H1 (cell line): ENCODE measurements around the gene COQ9. TPM values are rescaled to one million over a fixed set of nuclear protein-coding genes. Genes with fewer than 3 reads are reported as not detected.

Source experiments
- CTCF ChIA-PET: fragments of 300-600 bp; sonication (Branson Sonifier 250); formaldehyde crosslinking; loops from one replicate; lab custom pipeline; 2021; ENCODE audit not compliant: partially characterized antibody; lab: Charles Lee
- POLR2A ChIA-PET: fragments of 300-600 bp; sonication (Branson Sonifier 250); formaldehyde crosslinking; loops from one replicate; lab custom pipeline; 2021; ENCODE audit warnings: inconsistent platforms; ENCODE audit not compliant: partially characterized antibody; lab: Charles Lee
- DNase-seq, 2 experiments: peaks; one replicate each; pipeline versions ENCODE4 v3.0.0 to v3.0.0-alpha.2; 2010 to 2022; ENCODE audit warnings: low spot score in 2 of 2, low read depth in 1 of 2, mixed read lengths in 1 of 2
- FAIRE-seq: peaks from 2 replicates; lab custom pipeline; 2011; peaks lifted over from hg19 to GRCh38; lab: Jason Lieb, UNC
- H2AFZ ChIP-seq: 2 replicates; pipeline ENCODE4 v1.8.1; 2012; ENCODE audit warnings: low read length, inconsistent platforms
- H2AK5ac ChIP-seq: 2 replicates; pipeline ENCODE4 v1.6.1; 2013; ENCODE audit warnings: low read depth, low read length
- H2BK120ac ChIP-seq: replicated peaks from 2 replicates; pipeline ENCODE3; 2013; ENCODE audit warnings: low read depth, low read length, inconsistent platforms
- H2BK12ac ChIP-seq: 2 replicates; pipeline ENCODE4 v1.6.1; 2013; ENCODE audit warnings: low read depth, low read length
- H2BK15ac ChIP-seq: 2 replicates; pipeline ENCODE4 v1.6.1; 2013; ENCODE audit warnings: low read length
- H2BK20ac ChIP-seq: 2 replicates; pipeline ENCODE4 v1.6.1; 2013; ENCODE audit warnings: low read length
- H2BK5ac ChIP-seq: 2 replicates; pipeline ENCODE4 v1.6.1; 2013; ENCODE audit warnings: low read depth, low read length
- H3K14ac ChIP-seq: 2 replicates; pipeline ENCODE4 v1.6.1; 2013; ENCODE audit warnings: inconsistent platforms; ENCODE audit not compliant: insufficient read length
- H3K18ac ChIP-seq: 2 replicates; pipeline ENCODE4 v1.6.1; 2013; ENCODE audit warnings: low read length; ENCODE audit errors: extremely low read depth
- H3K23ac ChIP-seq: 2 replicates; pipeline ENCODE4 v1.6.1; 2013; ENCODE audit warnings: inconsistent platforms; ENCODE audit not compliant: insufficient read length
- H3K23me2 ChIP-seq: 2 replicates; pipeline ENCODE4 v1.6.1; 2013; ENCODE audit warnings: low read depth, low read length
- H3K27ac ChIP-seq: 2 replicates; pipeline ENCODE4 v1.6.1; 2011; ENCODE audit warnings: low read depth, low read length, inconsistent platforms
- H3K27me3 ChIP-seq, 4 experiments: replicated peaks in 1 of 4; 1 replicate in 1 of 4; 2 replicates in 3 of 4; pipeline versions ENCODE4 v1.6.1 to v1.8.1; 2011 to 2013; ENCODE audit warnings: low read length in 3 of 4, mild to moderate bottlenecking in 3 of 4, inconsistent platforms in 2 of 4, mixed read lengths in 2 of 4, moderate library complexity in 1 of 4; ENCODE audit not compliant: control insufficient read depth in 3 of 4, insufficient read depth in 3 of 4; ENCODE audit errors: extremely low read depth in 1 of 4
- H3K36me3 ChIP-seq, 4 experiments: 2 replicates each; pipeline versions ENCODE4 v1.6.1 to v1.8.1; 2011 to 2013; ENCODE audit warnings: mild to moderate bottlenecking in 4 of 4, low read length in 3 of 4, moderate library complexity in 2 of 4, control low read depth in 1 of 4, inconsistent platforms in 1 of 4; ENCODE audit not compliant: insufficient read depth in 4 of 4, control insufficient read depth in 2 of 4
- H3K4ac ChIP-seq: replicated peaks from 2 replicates; pipeline ENCODE3; 2013; ENCODE audit warnings: low read length, low read depth, mixed read lengths, inconsistent platforms; ENCODE audit not compliant: insufficient read length
- H3K4me1 ChIP-seq, 4 experiments: replicated peaks in 1 of 4; 1 replicate in 1 of 4; 2 replicates in 3 of 4; pipeline versions ENCODE4 v1.6.1 to v1.8.1; 2011 to 2013; ENCODE audit warnings: low read length in 3 of 4, inconsistent platforms in 2 of 4, mixed read lengths in 1 of 4; ENCODE audit not compliant: insufficient read depth in 4 of 4, control insufficient read depth in 3 of 4
- H3K4me2 ChIP-seq, 2 experiments: 2 replicates each; pipeline versions ENCODE4 v1.6.1 to v1.8.1; 2011 to 2013; ENCODE audit warnings: low read depth in 2 of 2, low read length in 2 of 2, control low read depth in 1 of 2, inconsistent platforms in 1 of 2, mild to moderate bottlenecking in 1 of 2; ENCODE audit not compliant: insufficient read depth in 1 of 2
- H3K4me3 ChIP-seq, 4 experiments: fragments of 200-600, 300-600 bp in 1 of 4; sonication (generic), shearing (Covaris generic), sonication (Bioruptor Twin) in 1 of 4; 2 replicates each; pipeline versions ENCODE4 v1.5.1 to v1.8.1; 2011 to 2016; ENCODE audit warnings: low read length in 4 of 4, low read depth in 3 of 4, control low read depth in 2 of 4, inconsistent platforms in 2 of 4, mild to moderate bottlenecking in 2 of 4, mixed read lengths in 1 of 4, moderate library complexity in 1 of 4; ENCODE audit not compliant: insufficient read depth in 2 of 4; ENCODE audit errors: extremely low read depth in 1 of 4
- H3K56ac ChIP-seq: replicated peaks from 2 replicates; pipeline ENCODE3; 2013; ENCODE audit warnings: low read depth, mild to moderate bottlenecking, mixed read lengths, low read length, inconsistent platforms; ENCODE audit not compliant: insufficient read length
- H3K79me1 ChIP-seq: 2 replicates; pipeline ENCODE4 v1.6.1; 2013; ENCODE audit warnings: low read depth, low read length, control low read depth
- H3K79me2 ChIP-seq, 2 experiments: 2 replicates each; pipeline versions ENCODE4 v1.6.1 to v1.8.1; 2012 to 2013; ENCODE audit warnings: low read length in 2 of 2, mild to moderate bottlenecking in 2 of 2, inconsistent platforms in 1 of 2; ENCODE audit not compliant: insufficient read depth in 2 of 2, control insufficient read depth in 1 of 2
- H3K9ac ChIP-seq, 4 experiments: replicated peaks in 1 of 4; 1 replicate in 1 of 4; 2 replicates in 3 of 4; pipeline versions ENCODE4 v1.6.1 to v1.8.1; 2011 to 2013; ENCODE audit warnings: low read depth in 3 of 4, low read length in 3 of 4, control low read depth in 2 of 4, mild to moderate bottlenecking in 2 of 4, moderate library complexity in 2 of 4, inconsistent platforms in 1 of 4; ENCODE audit errors: extremely low read depth in 1 of 4
- H3K9me3 ChIP-seq, 2 experiments: 2 replicates each; pipeline versions ENCODE4 v1.6.1 to v1.8.1; 2012 to 2013; ENCODE audit warnings: mild to moderate bottlenecking in 2 of 2, moderate library complexity in 2 of 2, control low read depth in 1 of 2, inconsistent platforms in 1 of 2, low read depth in 1 of 2, low read length in 1 of 2, mixed read lengths in 1 of 2; ENCODE audit not compliant: insufficient read depth in 2 of 2
- H4K20me1 ChIP-seq, 2 experiments: replicated peaks in 1 of 2; 2 replicates each; pipeline versions ENCODE3 to v1.8.1; 2011 to 2013; ENCODE audit warnings: inconsistent platforms in 2 of 2, low read length in 2 of 2, mild to moderate bottlenecking in 1 of 2; ENCODE audit not compliant: insufficient read depth in 2 of 2, control insufficient read depth in 1 of 2
- H4K5ac ChIP-seq: 2 replicates; pipeline ENCODE4 v1.6.1; 2013; ENCODE audit warnings: low read length, low read depth, mixed read lengths, inconsistent platforms; ENCODE audit not compliant: insufficient read length
- H4K8ac ChIP-seq: 2 replicates; pipeline ENCODE4 v1.8.0; 2013; ENCODE audit warnings: mild to moderate bottlenecking, moderate library complexity, low read length, inconsistent platforms; ENCODE audit not compliant: insufficient read depth; ENCODE audit errors: extremely low read depth
- H4K91ac ChIP-seq: replicated peaks from 2 replicates; pipeline ENCODE3; 2013; ENCODE audit warnings: low read length, mixed read lengths, inconsistent platforms; ENCODE audit not compliant: insufficient read length
- GABPA ChIP-seq: IDR thresholded peaks from 2 replicates; pipeline ENCODE4 v1.6.1; 2011; ENCODE audit warnings: mild to moderate bottlenecking, low read length, moderate library complexity, borderline replicate concordance; ENCODE audit not compliant: insufficient read depth
- GTF2F1 ChIP-seq: IDR thresholded peaks from 2 replicates; pipeline ENCODE4 v1.6.1; 2012; ENCODE audit warnings: low read depth, low read length, improper control_type of control experiment, borderline replicate concordance
- RAD21 ChIP-seq, 2 experiments: IDR thresholded peaks in 1 of 2; conservative IDR thresholded peaks in 1 of 2; 2 replicates each; pipeline ENCODE4 v1.6.1; 2011; ENCODE audit warnings: low read depth in 2 of 2, low read length in 2 of 2, improper control_type of control experiment in 1 of 2, inconsistent platforms in 1 of 2, mild to moderate bottlenecking in 1 of 2, moderate library complexity in 1 of 2
- RBBP5 ChIP-seq: IDR thresholded peaks from 2 replicates; pipeline ENCODE4 v1.7.1; 2012; ENCODE audit warnings: low read depth, mild to moderate bottlenecking, inconsistent platforms, low read length, moderate library complexity, borderline replicate concordance
- WGBS, 2 experiments: shearing (Covaris generic) in 1 of 2; methylation state at CpG; one replicate each; pipeline versions ENCODE4 v1.1.6 to v1.1.7; 2013 to 2015; ENCODE audit warnings: low lambda C conversion rate in 2 of 2, mixed read lengths in 2 of 2, inconsistent platforms in 1 of 2, low coverage in 1 of 2, missing lambda C conversion rate in 1 of 2; ENCODE audit not compliant: insufficient replicate concordance in 2 of 2, insufficient coverage in 1 of 2, insufficient read length in 1 of 2; ENCODE audit errors: extremely low coverage in 1 of 2, missing lambda C conversion rate in 1 of 2; 5-methylcytosine and 5-hydroxymethylcytosine counted together
- polyA plus RNA-seq, 7 experiments: library from polyadenylated mRNA; depleted of rRNA in 3 of 7; stranded (reverse) in 5 of 7; unstranded in 2 of 7; fragments of >200 nt in 5 of 7; fragments of 200-250 nt in 2 of 7; gene quantifications; 1 replicate in 5 of 7; 2 replicates in 1 of 7; 4 replicates in 1 of 7; pipeline versions ENCODE4 v1.2.1 to v1.2.3, GENCODE V29; 2011 to 2013; ENCODE audit warnings: missing spikeins in 2 of 7, mixed read lengths in 2 of 7
- total RNA-seq: library from RNA; stranded (reverse); fragmentation: NEBNext Ultra II Directional; extraction: Animal tissue kit (Norgen Biotek cat#: 25700); gene quantifications from 2 replicates; pipeline ENCODE4 v1.2.1, GENCODE V29; 2021

Gene COQ9
- total and polyA plus RNA-seq, 2 of the 8 experiments (the other 6 are each of a cell fraction or from before 2014, with no cell fraction given), result 33.3 to 60.3 TPM

GRCh38 chr16:57476546-57477410, 29.5 kb downstream of the COQ9 start:
- 0 out of 2 replicates have a peak, but pooled peaks cover 5% of the 10 kb centered on the region for H3K79me1 ChIP-seq
- POLR2A ChIA-PET, result interaction anchor here (0.9 to 10.3 kb wide), 7 partner anchors 10 to 60 kb away, joined by 3 to 67 read pairs (median 5); partner anchors contain the start of genes DOK4 and POLR2C
- WGBS, 2 experiments, result 74% methylated on average over 6 of the region's 6 CpGs; no CpG with 5 or more reads in 1 of the 2 experiments
- FAIRE-seq (peak; percentile 71), DNase-seq (peak in 1 of 2 experiments; percentile 70)
- H3K9me3 ChIP-seq, result no peaks in the 10 kb centered on the region
- no peaks in the 10 kb centered on the region for H3K79me2 ChIP-seq
- peak overlapping the region; percentile 87; the same call in 1 of the 2 replicates for H2BK5ac ChIP-seq
- no peak overlapping the region for H2AK5ac ChIP-seq
- H4K91ac ChIP-seq, result no peak overlapping the region
- CTCF ChIA-PET, result interaction anchor here (0.6 to 15.0 kb wide), 11 partner anchors 9 to 797 kb away, joined by 3 to 210 read pairs (median 5); partner anchors contain the start of genes DOK4 and POLR2C
- H3K4ac ChIP-seq, result no peak overlapping the region
- H4K8ac ChIP-seq, result no peak overlapping the region
- no peak overlapping the region for H3K9ac ChIP-seq
- no peaks in the 10 kb centered on the region; a peak in 1 of 7 replicates for H3K27me3 ChIP-seq
- H2AFZ ChIP-seq, result no peak overlapping the region
- peaks cover 0 to 12% (median 5%) of the 10 kb centered on the region in 4 experiments; a peak in 3 of 8 replicates for H3K36me3 ChIP-seq
- peaks cover 3% of the 10 kb centered on the region in 2 experiments for H4K20me1 ChIP-seq
- H3K4me2 ChIP-seq, result peak overlapping the region; percentile 15 to 32; a peak in 2 of 4 replicates
- H2BK12ac ChIP-seq, result no peak overlapping the region
- no peak overlapping the region for H3K14ac ChIP-seq
- no peak overlapping the region for H3K27ac ChIP-seq
- H3K23ac ChIP-seq, result no peak overlapping the region
- no peak overlapping the region for H2BK15ac ChIP-seq
- no peak overlapping the region for H2BK120ac ChIP-seq
- H3K4me3 ChIP-seq, result no peak overlapping the region; a peak in 1 of 8 replicates
- H3K23me2 ChIP-seq, result peaks cover 8% of the 10 kb centered on the region; the same call in 1 of the 2 replicates
- no peak overlapping the region for H2BK20ac ChIP-seq
- no peak overlapping the region for H3K56ac ChIP-seq
- H3K18ac ChIP-seq, result no peak overlapping the region; the same call in 1 of the 2 replicates
- H4K5ac ChIP-seq, result no peak overlapping the region
- TF ChIP-seq GTF2F1 (no peak), RAD21 (IDR thresholded peaks at IDR 0.05 in 1 of 2, conservative IDR thresholded peaks at IDR 0.05 in 1 of 2; ENCODE audit: low read depth in 2 of 2, low read length in 2 of 2) (no peak), GABPA (no peak), RBBP5 (no peak)
- H3K4me1 ChIP-seq, result peaks cover 10 to 59% (median 47%) of the 10 kb centered on the region in 4 experiments
